ENCODE results near the gene OMA1. TPM values are rescaled to one million over a fixed set of nuclear protein-coding genes. Genes with fewer than 3 reads are reported as not detected.

The OMA1 gene
- 9.6 and 22.5 TPM in 2 replicates for total RNA-seq

GRCh38 chr1:58546520-58547308 lies at the start of gene OMA1:
OMA1 (minus strand) TSS chr1:58546726; CDS start chr1:58539294, 7,432 bp downstream.

GRCh38 chr1:58576727-58577653 lies 30.5 kb upstream of the OMA1 start, which contains the start of gene TACSTD2:
TACSTD2 (minus strand) TSS chr1:58577252; CDS start chr1:58577156, 96 bp downstream.

Other genes starting within 250 kb of the OMA1 start
- gene TACSTD2, start 30.5 kb upstream of the OMA1 start, total RNA-seq = 0.18 and 13.5 TPM in 2 replicates
- 18.6 and 21.0 TPM in 2 replicates for gene MYSM1, start 153.3 kb upstream of the OMA1 start, total RNA-seq
- 111 and 151 TPM in 2 replicates for gene JUN, start 237.3 kb upstream of the OMA1 start, total RNA-seq